GM18873 (cell line): ENCODE results near the gene TP73.

Experiments
- ATAC-seq: cut with Tn5 transposase; IDR thresholded peaks from one replicate; pipeline ENCODE4 v1.9.1; 2021; ENCODE audit warnings: mild to moderate bottlenecking, moderate library complexity, moderate number of reproducible peaks; ENCODE audit not compliant: unreplicated experiment, low FRiP score

TP73 gene

DNA sequence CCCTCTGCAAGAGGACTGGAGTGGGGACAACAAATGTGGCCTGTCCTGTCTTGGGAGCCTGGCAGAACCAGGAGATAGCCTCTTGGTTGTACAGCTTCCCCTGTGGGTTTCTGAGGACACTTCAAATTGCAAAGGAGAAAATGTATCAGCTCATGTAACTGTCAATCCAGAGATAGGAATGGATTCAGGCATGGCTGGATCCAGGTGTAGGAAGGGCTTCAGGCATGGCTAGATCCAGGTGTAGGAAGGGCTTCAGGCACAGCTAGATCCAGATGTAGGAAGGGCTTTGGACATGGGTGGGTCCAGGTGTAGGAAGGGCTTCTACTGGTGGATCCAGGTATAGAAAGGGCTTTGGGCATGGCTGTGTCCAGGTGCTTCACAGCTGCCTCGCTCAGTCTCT, 30.9 kb downstream of the TP73 start:
- ATAC-seq = no peak

DNA sequence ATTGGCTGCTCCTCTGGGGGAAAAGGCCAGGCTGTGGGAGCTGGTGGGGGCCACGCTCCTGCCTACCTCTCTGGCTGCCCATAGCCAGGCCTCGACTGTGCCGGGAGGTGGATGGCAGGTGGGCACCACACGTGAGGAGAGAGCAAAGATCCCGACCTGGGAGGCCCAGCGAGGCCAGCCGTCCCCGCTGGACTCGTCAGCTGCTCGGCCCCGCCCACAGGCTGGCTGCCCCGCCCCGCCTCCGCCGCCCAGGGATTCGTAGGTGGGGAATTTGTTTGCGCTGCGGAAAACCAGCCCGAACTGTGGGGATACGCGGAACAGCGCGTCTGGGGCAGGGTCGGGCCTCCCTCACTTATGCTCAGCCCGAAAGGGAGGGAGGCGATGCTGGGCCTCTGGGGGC, 31.7 kb downstream of the TP73 start:
- no peak for ATAC-seq

DNA sequence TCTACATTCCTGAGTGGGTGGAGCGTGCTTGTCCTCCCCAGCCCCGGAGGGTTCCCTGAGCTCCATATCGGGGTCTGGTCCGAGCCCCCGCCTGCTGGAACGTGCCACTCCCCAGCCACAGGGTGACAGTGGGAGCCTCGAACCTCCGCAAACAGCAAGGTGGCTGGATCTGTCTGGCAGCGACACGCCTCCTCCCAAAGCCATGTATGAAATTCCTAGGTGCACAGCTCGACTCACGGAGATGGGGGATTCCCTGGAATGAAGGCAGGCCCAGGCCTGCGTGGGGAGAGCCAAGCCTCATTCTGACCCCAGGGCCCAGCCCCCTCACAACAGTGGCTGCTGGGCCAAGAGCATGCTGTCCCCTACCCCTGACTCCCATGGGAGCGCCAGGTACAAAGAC, 32.9 kb downstream of the TP73 start:
- no peak for ATAC-seq

DNA sequence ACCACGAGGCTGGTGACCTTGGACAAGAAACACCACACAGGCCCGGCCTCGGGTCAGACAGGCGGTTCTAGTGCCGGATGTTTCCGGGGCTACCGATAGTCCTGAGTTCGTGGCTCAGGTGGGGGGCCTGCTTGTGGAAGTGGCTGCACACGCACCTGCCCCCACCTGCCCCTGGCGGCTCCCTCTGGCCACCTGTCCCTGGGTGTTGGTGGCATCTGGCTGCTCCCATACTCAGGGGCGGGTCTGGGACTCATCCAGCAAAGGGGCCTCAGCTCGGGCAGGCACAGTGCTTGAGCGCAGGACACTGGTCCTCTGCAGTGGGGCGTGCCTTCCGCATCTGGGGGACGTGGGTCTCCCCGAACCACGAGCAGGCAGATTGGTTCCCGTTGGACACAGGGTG, 33.6 kb downstream of the TP73 start:
- ATAC-seq = no peak

DNA sequence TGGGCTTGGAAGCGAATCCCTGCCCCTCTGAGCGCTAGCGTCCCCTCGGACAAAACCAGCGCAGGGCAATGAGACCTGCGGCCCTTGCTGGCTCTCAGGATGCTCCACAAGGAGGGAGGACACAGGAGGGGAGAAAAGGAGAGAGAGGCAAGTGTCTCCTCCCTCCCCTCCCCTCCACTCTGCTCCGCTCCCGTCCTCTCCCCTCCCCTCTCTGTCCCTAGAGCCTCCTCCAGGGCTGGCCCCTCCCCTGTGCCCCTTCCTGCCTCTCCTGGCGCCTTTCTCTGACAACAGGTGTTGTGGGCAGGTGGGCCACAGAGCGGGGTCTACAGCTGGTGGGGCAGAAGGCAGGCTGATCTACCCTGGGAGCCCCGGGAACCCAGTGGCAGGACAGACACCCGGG, 35.2 kb downstream of the TP73 start:
- ATAC-seq = no peak

DNA sequence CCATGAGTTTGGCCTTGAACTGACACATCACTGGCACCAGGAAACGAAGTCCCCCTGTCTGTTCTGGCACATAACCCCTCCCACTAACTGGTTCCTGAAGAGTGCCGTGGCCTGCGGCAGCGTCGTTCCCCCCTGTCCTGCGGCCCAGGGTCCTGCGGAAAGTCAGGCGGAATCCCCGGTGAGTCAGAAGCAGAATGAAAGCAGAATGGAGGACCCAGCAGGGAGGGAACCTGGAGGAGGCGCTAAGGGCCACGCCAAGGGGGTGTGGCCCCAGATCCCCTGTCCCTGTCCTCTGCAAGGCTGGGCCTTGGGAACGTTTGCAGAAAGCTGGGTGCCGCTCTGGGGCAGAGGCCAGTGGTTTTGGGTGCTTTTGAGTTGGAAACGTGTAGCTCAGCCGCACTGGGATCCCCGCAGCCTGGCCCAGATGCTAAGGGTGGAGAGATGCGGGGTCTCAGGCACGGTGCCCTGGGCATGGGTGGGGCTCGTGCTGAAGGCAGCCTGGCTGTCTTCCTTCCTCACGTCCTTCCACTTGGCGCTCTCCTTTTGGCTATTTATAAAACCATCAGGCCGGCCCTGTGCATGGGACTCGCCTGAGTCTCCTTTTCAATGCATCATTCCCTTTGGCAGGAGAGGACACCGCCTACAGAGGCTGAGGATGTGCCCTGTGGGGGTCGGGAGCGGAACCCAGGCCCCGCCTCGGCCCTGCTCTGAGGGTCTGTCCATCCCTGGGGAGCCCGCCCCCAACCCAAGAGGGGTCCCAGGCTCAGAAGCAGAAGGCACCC, 36.2 kb downstream of the TP73 start:
- no peak for ATAC-seq

DNA sequence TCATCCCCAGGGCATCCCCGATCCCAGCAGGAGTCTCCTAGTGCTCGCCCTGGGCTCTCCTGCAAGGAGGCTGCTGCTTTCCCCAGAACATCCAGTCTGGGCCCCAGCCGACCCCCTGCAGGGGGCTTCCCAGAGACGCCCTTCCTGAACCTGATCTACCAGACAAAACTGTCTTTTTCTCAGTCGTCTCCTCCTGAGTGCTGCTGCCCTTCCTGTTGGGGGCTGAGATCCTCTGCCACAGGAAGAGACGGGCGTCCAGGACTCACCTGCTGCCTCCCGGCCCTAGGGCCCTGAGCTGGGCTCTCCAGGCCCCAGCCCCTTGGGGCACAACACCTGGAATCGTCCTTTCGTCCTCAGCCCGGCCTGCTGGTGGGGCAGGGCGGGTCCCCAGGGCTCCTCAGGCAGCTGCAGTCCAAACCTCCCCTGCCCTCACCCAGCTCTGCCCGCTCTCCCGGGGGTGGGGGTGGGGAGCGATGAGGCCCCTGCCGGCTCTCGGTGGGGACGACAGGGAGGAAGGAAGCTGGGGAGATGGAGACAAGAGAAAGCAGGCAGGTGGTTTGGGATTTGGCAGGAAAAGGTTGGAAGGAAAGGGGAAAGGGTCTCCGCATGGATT, 36.9 kb downstream of the TP73 start:
- no peak for ATAC-seq

DNA sequence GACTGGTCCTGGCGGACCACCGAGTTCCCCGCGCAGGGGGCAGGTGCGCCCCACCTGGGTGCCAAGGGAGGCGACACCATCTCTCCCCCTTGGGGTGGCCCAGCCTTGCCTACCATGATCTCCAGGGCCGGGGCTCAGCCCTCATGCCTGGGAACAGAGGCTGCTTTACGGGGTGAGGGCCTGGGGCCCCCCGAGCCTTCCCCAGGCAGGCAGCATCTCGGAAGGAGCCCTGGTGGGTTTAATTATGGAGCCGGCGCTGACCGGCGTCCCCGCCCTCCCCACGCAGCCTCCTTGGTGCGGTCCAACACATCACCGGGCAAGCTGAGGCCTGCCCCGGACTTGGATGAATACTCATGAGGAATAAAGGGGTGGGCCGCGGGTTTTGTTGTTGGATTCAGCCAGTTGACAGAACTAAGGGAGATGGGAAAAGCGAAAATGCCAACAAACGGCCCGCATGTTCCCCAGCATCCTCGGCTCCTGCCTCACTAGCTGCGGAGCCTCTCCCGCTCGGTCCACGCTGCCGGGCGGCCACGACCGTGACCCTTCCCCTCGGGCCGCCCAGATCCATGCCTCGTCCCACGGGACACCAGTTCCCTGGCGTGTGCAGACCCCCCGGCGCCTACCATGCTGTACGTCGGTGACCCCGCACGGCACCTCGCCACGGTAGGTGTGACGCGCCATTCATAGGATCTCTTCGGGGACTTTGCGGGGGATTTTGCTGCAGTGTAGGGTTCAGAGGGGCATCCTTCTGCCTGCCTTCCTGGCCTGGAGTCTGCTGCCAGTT, 38.2 kb downstream of the TP73 start:
- ATAC-seq = no peak

DNA sequence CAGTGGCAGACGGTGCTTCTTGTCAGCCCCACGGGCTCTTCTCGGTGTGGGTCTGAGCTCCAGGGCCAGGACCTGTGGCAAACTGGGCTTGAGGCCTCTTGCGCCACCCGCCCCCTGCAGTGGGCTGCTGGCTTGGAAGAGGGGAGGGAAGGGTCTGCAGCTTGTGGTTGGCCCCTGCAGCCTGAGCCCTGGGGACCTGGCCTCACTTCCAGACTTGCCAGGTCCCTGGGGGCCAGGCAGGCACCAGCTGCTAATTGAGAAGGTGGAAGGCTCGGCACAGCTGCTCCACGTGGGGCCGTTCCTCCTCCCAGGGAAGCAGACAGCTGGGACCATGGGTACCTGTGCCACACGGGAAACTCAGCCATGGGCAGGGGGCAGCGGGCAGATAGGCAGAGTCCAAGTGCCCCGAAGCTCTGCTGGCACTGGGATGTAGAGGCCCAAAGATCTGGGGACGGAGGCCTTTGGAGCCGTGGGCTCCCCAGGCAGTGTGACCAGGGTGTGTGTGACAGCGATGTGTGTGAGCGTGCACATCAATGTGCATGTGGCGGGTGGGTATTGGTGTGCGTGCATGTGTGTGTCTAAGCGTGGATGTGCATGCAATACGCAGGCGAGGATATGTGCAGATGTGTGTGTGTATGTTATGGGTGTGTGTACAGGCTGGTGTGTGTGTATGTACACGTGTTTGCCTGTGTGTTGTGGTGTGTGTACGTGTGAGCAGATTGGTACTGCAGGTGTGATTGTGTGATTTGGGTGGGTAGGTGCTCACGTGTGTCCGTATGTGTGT, 39.3 kb downstream of the TP73 start:
- ATAC-seq = no peak

DNA sequence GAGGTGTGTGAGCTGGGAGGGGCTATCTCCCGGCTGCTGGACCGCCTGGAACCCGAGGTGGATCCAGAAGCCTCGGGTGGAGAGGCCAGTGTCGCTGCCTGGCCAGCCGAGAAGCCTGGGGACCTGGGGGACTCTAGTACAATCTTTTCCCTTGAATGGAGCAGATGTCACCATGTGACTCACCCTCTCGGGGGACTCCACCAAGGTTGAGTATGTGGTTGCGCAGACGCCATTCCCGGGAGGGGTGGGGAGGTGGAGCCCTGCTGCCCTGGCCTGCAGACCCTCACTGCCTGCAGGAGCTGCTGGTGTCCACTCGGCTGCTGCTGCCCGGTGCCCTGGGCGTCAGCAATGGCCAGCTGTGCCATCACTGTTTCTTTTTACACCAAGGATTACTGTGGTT, 40.3 kb downstream of the TP73 start:
- no peak for ATAC-seq

DNA sequence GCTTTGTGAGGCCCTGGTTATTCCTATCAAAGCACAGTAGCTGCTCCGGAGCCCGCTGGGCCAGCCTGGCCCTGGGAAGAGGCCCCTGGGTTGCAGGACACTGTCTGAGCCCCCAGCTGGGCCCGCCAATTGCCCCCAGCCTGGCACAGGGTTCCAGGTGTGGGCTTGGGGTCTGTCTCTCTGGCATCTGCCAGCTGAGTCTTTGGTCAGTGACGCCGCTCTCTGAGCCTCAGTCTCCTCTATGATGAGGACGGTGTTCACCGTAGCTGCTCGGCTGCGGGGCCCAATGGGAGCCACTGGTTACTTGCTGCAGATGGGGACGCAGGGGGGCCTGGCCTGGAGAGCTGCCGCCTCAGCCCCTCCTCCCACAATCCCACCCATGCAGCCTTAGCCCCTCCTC, 41.0 kb downstream of the TP73 start:
- ATAC-seq = no peak

DNA sequence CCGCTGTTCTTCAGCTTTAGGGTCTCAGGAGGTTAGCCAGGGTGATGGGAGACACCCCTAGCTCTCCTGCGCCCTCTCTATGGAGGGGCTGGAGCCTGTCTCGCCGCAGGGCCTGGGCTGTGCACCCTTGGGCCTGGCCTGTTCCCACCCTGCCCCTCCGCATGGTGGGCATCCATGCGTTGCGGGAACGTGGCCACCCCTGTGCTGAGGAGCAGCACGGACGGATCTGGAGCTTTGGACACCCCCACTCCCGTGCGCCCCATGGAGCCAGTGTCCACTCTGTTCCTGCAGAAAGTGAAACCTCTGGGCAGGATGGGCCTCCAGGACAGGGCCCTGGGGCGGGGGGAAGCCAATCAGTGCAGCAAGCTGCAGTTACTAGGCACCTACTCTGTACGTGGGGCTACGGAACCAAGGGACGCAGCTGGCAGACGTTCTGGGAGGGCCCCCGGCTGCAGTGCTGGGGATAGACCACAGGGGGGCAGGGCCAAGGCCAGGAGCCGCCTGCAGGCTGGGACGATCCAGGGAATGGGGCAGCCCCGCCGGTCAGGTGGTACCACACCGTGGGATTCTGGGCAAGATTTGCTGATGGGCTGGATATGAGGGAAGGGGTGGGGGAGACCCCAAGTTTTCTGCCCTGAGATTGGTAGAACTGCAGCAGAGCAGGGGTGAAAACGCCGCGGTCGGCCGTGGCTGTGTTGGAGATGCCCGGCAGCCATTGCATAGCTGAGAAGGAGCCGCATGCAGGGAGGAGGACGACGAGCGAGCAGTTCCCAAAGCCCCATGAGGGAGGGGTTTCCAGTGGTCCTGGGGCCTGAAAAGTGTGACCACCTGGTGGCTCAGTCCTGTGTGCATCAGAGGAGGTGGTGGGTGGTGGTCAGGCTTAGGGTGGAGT, 43.3 kb downstream of the TP73 start:
- ATAC-seq = no peak

DNA sequence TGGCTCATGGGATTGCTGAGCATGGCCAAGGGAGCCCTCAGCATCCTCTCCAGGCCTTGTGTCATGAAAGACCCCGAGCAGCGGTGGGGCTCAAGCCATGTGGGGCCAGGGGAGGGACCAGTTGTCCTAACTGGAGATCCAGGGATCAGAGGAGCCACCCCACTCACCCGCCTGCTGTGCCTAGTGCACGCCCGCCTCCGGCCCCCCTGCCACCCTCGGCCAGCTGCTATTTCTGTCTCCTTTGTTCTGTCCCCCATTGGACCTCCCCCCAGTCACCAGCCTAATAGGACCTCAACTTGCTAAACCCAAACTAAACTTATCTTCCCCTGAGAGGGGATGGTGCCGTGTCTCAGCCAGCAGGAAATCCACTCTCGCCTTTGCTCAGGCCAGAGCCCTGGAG, 44.4 kb downstream of the TP73 start:
- ATAC-seq = no peak

DNA sequence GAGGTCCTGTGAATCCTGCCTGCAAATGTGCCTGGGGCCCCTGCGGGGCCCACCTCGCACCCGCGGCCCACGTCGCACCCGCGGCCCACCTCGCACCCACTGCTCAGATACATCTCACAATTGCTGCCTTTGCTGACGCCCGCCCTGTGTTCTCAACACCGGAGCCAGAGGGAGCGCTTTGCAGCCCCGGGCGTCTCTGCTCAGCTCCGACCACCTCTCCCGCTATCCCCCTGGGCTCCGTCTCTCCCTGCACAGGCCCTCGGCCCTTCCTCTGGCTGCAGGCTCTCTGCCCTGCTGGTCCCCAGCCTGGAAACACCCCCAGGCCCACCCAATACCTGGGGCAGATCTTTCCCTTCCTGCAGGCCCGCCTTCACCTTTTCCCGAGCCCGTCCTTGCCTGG, 44.8 kb downstream of the TP73 start:
- no peak for ATAC-seq

DNA sequence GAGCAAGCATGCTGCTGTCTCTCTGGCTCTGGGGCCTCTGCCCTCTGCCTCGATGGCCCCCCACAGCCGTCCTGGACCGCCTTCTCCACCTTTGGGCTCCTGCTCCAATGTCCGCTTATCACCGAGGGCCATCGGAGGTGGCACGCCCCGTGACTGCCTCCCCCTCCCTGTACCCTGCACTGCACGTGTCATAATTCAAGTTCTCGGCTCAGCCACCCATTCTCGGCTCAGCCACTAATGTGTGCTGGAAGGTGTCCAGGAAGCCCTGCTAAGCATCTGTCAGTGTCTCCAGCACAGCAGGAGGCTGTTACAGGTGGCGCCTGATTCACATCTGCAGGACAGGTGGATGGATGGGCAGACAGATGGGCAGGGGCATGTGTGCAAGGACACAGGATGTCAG, 45.5 kb downstream of the TP73 start:
- no peak for ATAC-seq

DNA sequence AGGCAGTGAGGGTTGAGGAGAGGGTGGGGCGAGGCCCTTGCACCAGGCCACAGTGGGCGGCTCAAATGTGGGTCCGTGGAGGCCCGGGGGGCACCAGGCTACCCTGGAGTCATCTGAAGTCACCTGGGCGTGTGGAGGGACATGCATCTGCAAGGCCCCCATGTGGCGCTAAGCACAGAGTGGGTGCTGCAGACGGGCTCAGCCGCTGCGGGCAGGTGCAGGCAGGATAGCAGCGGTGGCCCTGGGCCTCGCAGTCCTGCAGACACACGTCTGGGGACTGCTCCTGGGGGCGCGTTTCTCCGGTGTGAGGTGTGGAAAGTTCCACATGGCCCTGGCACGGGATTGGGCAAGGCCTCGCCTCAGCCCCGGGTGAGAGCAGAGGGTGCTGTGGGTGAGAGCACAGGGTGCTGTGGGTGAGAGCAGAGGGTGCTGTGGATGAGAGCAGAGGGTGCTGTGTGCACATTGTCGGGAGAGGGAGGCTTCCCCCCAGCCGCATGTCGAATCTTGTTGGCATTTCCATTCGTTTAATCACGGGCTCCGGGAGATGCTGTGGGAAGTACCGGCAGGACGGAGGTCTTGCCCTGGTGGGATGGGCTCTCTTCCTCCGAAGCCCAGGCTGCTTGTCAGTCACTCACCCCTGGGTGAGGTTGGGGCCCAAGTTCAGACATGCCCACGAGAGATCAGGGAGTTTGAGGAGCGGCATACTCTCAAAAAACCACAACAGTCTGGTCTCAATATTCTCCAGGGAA, 46.5 kb downstream of the TP73 start:
- no peak for ATAC-seq

DNA sequence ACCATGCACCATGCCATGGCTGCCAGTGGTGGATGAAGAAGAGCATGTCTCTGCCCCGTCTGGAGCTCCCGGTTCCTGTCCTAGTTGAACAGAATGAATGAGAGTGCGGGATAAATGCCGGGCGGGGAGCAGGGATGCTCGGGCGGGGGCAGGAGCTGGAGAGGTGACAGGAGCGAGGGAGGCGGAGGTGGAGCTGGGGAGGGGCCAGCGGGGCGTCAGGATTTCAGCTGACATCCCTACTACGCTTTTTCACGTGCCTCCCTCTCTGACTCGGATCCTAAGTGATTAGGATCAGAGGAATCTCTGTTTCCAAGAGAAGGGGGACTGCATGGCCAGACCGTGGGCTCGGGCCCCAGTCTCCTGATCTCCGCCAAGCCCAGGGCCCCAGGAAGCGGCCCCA, 47.3 kb downstream of the TP73 start:
- ATAC-seq = no peak

DNA sequence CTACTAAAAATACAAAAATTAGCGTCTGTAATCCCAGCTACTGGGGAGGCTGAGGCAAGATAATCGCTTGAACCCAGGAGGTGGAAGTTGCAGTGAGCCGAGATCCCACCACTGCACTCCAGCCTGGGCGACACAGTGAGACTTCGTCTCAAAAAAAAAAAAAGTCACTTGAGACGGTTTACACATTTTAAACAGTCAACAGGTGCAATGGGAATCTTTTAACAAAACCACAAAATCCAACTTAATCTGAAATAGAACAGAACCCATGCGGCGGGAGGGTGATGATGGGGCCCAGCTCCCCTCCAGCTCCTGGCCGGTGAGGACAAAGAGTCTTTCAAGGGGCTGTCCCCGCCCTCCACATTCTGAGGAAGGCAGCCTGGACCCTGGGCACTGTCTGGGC, 48.3 kb downstream of the TP73 start:
- ATAC-seq = no peak

DNA sequence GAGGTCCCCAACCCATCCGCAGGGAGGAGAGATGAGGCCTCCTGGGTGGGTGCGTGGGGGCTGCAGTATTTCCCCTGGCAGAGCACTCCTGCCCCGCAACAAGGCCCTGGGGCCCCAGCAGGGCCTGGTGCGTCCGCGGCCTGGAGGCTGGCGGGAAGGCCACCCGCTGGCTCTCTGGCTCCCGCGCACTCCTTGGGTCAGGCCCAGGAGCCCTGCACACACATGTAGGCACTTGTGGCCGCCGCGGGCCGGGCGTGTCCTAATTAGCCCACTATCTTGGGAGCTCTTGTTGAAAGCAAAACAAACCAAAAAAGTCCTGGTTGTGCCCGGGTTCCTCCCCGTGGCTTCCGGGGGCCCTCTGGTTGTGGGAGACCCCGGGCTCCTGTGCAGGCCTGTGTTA, 50.2 kb downstream of the TP73 start:
- ATAC-seq = no peak
